GDM1 (cell line): ENCODE data around the gene IRF2BPL.
A peak's percentile ranks its signal among the peaks of the same experiment; 100 is the strongest.

ENCODE experiments used
- DNase-seq: peaks from one replicate; lab custom pipeline; 2025; lab: John Stamatoyannopoulos, UW

Gene IRF2BPL

DNA sequence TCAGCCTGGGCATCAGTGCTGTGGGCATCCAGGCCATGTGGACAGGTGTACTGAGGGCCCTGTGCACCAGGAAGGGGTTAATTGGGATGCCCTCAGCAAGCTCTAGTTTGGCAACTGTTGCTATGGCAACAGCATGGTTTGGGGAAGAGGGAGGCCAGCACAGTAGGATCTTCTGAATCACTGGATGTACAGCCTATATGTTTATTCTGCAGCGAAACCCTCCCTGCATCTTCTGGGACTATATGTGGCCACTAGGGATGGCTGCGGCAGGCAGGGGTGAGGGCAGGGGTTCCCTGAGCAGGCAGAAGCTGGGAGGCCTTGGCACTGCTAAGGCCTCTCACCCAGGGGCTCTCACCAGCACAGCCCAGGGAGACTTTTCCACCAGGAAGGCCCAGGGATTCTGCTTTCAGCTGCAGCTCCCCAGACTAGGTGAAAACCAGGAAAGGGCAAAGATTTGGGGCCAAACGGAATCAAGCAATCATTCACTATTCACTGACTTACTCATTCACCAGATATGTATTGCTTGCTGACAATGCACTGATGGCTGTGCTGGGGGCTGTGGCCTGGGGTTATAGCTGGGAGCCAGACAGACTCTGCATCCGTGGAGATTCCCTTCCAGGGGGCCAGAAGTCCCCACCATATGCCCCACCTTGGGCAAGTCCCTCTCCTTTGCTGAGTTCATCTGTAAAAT lies 42.8 kb downstream of the IRF2BPL start:
- DNase-seq: no peak

DNA sequence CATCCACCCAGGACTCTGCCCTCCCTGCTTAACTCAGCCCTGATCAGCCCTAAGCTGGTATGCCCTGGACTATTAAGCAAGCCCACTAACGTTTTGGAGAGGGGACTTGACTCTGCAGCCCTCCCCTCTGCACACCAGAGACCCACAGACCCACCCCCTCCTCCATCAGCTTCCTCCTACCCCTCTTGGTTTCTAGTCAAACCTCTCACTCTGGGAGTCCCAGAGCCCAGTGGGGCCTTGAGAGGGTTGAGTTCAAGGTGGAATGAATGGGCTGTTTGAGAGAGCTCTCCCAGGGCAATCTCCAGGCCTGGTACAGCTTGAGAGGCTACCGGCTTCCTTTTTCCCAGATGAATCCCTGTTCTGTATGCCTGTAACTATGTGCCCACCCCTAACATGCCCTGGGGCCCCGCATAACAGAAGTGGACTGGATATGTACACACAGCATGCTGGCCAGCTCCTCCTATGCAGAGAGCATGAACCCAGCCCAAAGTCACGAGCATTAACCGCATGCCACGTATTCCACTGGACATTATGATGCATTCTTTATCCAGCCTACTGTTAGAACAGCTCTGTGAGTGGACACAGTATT lies 43.6 kb downstream of the IRF2BPL start:
- no peak for DNase-seq

DNA sequence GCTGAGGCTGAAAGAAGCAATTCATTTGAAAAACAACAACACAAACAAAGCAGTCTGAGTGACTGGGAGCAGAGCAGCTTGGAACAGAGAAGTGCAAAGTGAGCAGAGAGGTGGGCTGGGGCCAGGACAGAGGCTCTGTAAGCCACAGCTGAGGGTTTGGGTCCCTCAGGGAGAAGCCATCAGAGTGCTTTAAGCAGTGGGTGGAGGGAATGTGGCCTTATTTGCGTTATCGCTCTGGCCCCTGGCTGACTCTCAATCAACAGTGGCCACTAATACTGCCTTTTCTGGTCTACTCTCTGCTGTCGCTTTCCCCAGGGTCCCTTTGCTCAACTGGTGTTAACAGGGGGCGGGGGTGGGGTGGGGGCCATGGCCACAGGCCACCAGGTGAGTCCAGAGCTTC lies 44.2 kb downstream of the IRF2BPL start:
- DNase-seq: no peak

DNA sequence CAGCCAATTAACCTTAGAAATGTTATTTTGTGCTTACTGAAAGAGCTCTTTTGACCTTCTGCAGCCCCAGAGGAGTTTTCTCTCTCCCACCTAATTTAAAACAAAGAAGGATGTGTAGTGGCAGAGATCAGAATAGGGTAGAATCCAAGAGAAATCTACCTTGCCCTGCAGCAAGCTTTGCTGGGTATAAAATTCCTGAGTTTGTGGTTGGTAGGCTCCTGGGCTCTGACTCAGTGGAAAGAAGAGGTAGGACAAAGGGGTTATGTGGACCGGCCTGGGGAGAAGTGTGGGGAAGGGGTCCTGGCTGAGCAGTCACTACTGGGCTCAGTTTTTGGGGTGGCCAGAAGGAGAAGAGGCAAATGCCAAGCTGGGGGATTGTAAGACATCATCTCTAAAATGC lies 46.8 kb downstream of the IRF2BPL start:
- DNase-seq: no peak

DNA sequence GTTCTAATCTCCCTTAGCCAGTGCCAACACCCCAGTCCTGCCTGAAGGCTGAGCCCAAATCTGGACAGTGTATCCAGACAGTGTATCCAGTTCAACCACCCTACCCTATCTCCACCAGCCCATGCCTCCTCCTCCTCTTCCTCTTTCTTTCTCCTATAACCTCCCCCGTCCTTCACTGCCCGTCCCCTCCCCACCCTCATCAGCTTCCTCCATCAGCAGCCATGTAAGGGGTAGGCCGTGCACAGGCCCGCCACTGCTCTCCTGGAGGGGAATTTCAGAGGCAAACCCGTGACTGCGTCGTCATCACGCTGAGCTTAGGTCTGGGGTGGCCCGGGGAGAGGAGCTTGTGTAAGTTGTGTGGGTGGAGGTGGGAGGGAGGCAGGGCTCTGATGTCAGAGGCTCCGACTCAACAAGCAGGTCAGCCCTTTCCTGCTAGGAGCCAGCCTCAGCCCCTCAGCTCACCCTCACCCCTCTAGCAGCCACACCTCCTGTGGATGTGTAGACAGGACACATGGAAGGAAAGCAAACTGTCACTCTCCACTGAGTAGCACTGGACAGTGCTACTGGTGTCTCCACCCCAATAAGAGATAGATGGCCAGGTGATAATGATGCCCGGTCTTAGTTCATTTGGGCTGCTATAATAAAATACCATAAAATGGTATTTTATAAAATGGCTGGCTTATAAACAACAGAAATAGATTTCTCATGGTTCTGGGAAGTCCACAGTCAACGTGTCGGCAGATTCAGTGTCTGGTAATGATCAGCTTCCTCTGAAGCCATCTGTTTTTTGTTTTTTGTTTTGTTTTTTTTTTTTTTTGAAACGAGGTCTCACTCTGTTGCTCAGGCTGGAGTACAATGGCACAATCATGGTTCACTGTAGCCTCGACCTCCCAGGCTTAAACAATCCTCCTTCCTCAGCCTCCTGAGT lies 50.5 kb downstream of the IRF2BPL start:
- DNase-seq: peak; percentile 50

DNA sequence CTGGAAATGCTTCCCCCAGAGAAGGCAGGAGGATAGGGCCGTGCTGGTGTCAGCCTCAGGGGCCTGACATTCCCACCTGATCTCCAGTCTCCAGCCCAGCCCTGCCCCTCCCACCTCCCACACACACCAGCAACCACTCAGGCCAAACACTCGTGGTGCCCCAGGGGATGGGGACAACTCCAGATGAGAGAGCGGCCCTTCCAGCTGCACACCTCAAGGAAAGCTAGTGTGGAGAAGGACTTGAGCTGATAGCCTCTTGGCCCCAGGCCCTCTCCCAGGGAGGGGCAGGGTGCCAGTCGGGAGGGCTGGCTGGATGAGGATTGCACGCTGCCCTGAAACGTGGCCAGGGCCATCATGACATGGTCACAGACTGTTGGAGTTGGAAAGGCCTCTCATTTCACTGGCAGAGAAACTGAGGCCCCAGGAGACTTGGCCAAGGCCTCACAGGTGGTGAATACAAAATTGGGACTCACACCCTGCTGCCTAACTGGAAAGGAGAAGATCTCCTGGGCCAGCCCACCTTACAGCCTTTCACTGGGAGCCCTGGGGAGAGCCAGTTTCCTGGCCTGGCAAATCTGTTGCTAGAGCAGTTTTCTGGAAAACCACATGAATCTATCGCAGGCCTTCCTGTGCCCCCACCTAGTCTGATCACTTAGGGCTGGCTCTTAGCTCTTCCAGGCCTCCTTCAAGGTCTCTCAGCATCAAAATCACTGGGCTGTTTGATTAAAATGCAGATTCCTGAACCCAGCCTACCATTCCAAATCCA lies 52.1 kb downstream of the IRF2BPL start:
- DNase-seq: no peak

DNA sequence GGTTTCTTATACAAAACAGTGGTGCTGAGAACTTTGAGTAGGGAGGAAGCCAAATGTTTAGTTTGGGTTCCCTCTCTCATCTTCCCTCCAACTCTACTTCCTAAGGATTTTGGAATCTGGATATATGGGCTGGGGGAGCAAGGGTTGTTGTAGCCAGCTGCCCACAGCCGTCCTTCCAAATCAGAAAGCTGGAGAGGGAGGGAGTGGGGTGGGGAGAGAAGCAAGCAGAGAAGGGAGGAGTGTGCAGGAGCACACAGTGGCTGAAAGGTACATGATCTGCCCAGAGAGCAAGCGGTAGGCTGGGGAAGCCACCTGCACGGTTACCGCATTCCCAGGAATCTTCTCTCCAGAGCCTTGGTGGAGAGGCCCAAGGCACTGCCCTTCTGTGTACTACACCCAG lies 52.7 kb downstream of the IRF2BPL start:
- no peak for DNase-seq

DNA sequence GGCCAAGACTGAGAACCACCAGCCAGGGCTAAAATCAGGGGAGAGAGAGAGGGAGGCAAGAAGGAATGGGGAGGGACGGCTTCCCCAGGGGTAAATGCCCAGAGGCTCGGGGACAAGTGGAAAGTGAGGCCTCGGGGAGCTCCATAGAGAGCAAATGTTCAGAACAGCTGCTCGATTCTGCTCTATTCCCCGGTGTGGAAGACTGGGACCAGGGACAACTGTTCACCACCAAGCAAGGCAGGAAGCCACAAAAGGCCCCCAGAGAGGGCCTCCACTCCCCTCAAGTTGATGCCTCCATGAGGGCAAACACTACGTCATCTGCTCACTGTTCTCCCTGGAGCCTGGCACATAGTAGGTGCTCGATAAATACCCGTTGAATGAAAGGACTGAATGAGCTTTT lies 53.5 kb downstream of the IRF2BPL start:
- DNase-seq: no peak
